Measurements from ENCODE around the gene CITED4. TPM values are rescaled to one million over a fixed set of nuclear protein-coding genes. Genes with fewer than 3 reads are reported as not detected.

Gene CITED4
- total RNA-seq, 1 experiment from 2014 or later: 8.3 TPM

Other genes starting within 250 kb of the CITED4 start
- 0.64 and 1.6 TPM in 2 replicates for gene RIMS3, start 196.7 kb downstream of the CITED4 start, total RNA-seq (2014; rRNA removed; shearing (Covaris generic))
- 24.9 and 38.1 TPM in 2 replicates for gene NFYC, start 170.7 kb downstream of the CITED4 start, total RNA-seq (2014; rRNA removed; shearing (Covaris generic))
- 0.05 TPM in 1 of 2 replicates, not detected in the other for gene KCNQ4, start 78.6 kb downstream of the CITED4 start, total RNA-seq (2014; rRNA removed; shearing (Covaris generic))
- gene CTPS1, start 117.3 kb upstream of the CITED4 start, total RNA-seq (2014; rRNA removed; shearing (Covaris generic)): 51.6 and 76.0 TPM in 2 replicates
- 0.15 TPM in 1 of 2 replicates, not detected in the other for gene SLFNL1, start 159.4 kb upstream of the CITED4 start, total RNA-seq (2014; rRNA removed; shearing (Covaris generic))

Measured in M059J (cell line).